HEK293 (cell line): Measurements from ENCODE around the gene S100A13.
"Not testable (repeated sequence)": the region's sequence is repeated elsewhere in the genome, so short reads cannot be mapped to it uniquely, and the experiment has no call there.

Source experiments
- YY1 ChIP-seq: fragments of 450-650 bp; formaldehyde crosslinking; IDR thresholded peaks from 2 replicates; pipeline ENCODE4 v1.5.1; 2018; ENCODE audit warnings: missing biosample characterization, missing genetic modification characterization
- ZNF248 ChIP-seq: fragments of 450-650 bp; formaldehyde crosslinking; IDR thresholded peaks from 2 replicates; pipeline ENCODE4 v1.5.1; 2017; ENCODE audit warnings: missing biosample characterization, missing genetic modification characterization
- TF ChIP-seq, protein P1 (sequence below): fragments of 450-650 bp; formaldehyde crosslinking; IDR thresholded peaks from 2 replicates; pipeline ENCODE4 v1.5.1; 2016; ENCODE audit warnings: missing biosample characterization, missing genetic modification characterization
- TF ChIP-seq, protein P2 (sequence below): fragments of 450-650 bp; formaldehyde crosslinking; IDR thresholded peaks from 2 replicates; pipeline ENCODE4 v1.5.1; 2017; ENCODE audit warnings: missing biosample characterization, missing genetic modification characterization

DNA sequence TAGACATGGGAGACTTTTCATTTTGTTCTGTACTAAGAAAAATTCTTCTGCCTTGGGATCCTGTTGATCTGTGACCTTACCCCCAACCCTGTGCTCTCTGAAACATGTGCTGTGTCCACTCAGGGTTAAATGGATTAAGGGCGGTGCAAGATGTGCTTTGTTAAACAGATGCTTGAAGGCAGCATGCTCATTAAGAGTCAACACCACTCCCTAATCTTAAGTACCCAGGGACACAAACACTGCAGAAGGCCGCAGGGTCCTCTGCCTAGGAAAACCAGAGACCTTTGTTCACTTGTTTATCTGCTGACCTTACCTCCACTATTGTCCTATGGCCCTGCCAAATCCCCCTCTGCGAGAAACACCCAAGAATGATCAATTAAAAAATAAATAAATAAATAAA is 43.8 kb downstream of the S100A13 start:
- TF ChIP-seq, protein P1, sequence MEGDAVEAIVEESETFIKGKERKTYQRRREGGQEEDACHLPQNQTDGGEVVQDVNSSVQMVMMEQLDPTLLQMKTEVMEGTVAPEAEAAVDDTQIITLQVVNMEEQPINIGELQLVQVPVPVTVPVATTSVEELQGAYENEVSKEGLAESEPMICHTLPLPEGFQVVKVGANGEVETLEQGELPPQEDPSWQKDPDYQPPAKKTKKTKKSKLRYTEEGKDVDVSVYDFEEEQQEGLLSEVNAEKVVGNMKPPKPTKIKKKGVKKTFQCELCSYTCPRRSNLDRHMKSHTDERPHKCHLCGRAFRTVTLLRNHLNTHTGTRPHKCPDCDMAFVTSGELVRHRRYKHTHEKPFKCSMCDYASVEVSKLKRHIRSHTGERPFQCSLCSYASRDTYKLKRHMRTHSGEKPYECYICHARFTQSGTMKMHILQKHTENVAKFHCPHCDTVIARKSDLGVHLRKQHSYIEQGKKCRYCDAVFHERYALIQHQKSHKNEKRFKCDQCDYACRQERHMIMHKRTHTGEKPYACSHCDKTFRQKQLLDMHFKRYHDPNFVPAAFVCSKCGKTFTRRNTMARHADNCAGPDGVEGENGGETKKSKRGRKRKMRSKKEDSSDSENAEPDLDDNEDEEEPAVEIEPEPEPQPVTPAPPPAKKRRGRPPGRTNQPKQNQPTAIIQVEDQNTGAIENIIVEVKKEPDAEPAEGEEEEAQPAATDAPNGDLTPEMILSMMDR (tag by site-specific recombination) = not testable (repeated sequence)
- TF ChIP-seq, protein P2, sequence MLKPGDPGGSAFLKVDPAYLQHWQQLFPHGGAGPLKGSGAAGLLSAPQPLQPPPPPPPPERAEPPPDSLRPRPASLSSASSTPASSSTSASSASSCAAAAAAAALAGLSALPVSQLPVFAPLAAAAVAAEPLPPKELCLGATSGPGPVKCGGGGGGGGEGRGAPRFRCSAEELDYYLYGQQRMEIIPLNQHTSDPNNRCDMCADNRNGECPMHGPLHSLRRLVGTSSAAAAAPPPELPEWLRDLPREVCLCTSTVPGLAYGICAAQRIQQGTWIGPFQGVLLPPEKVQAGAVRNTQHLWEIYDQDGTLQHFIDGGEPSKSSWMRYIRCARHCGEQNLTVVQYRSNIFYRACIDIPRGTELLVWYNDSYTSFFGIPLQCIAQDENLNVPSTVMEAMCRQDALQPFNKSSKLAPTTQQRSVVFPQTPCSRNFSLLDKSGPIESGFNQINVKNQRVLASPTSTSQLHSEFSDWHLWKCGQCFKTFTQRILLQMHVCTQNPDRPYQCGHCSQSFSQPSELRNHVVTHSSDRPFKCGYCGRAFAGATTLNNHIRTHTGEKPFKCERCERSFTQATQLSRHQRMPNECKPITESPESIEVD (tag by site-specific recombination) = not testable (repeated sequence)
- TF ChIP-seq ZNF248, YY1 (tag by site-specific recombination): not testable (repeated sequence)
